ENCODE measurements around the gene OMP. TPM values are rescaled to one million over a fixed set of nuclear protein-coding genes. Genes with fewer than 3 reads are reported as not detected.

Gene OMP
- total and polyA plus RNA-seq, 2 donors (not counting 1 experiment from before 2014, with no cell fraction given) = not detected

DNA sequence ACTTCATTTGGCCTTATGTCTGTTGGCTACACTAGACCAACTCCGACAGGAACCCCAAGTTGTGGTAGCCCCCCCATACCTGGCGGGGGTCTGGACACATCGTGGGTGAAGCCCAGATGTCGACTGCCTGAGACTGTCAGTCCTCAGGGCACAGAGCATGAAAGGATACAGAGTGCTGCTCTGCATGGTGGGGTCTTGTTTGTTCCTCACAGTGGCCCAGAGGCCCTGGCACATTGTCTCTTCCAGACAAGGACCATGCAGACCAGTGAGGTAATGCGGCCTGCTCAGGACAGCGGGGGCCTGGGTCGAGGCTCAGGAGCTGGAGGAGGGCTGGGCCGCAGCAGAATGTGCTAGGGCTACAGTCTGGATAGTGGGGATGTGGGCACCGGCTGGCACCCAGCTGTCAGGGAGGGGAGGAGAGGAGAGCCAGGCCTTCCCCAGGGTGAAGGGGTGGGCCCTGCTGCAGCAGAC lies 21.2 kb upstream of the OMP start:
- H3K4me1 Mint-ChIP-seq = peaks cover 13% of the 10 kb centered on the region
- no peak overlapping the region for H3K9ac ChIP-seq (ENCODE audit: low read length)
- ATAC-seq (ENCODE audit: low read depth) (no peak), DNase-seq (no peak)
- intact Hi-C loops (cut with micrococcal nuclease) = no loop called here
- peaks cover 0 to 5% (median 0%) of the 10 kb centered on the region in 3 donors for H3K9me3 ChIP-seq (ENCODE audit: control extremely low read depth in 1 of 3, control insufficient read depth in 2 of 3, insufficient read depth in 1 of 3, low read length in 2 of 3)
- no peaks in the 10 kb centered on the region for H3K27me3 ChIP-seq (replicated peaks in 1 of 4; ENCODE audit: control extremely low read depth in 1 of 4, control insufficient read depth in 3 of 4, insufficient read depth in 4 of 4, low read length in 3 of 4)
- no peaks in the 10 kb centered on the region for H3K79me2 ChIP-seq (ENCODE audit: control insufficient read depth, insufficient read depth, low read length)
- TF ChIP-seq, protein P1, sequence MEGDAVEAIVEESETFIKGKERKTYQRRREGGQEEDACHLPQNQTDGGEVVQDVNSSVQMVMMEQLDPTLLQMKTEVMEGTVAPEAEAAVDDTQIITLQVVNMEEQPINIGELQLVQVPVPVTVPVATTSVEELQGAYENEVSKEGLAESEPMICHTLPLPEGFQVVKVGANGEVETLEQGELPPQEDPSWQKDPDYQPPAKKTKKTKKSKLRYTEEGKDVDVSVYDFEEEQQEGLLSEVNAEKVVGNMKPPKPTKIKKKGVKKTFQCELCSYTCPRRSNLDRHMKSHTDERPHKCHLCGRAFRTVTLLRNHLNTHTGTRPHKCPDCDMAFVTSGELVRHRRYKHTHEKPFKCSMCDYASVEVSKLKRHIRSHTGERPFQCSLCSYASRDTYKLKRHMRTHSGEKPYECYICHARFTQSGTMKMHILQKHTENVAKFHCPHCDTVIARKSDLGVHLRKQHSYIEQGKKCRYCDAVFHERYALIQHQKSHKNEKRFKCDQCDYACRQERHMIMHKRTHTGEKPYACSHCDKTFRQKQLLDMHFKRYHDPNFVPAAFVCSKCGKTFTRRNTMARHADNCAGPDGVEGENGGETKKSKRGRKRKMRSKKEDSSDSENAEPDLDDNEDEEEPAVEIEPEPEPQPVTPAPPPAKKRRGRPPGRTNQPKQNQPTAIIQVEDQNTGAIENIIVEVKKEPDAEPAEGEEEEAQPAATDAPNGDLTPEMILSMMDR (IDR thresholded peaks at IDR 0.05) = no peak
- TF ChIP-seq EZH2 (IDR thresholded peaks at IDR 0.05; ENCODE audit: borderline replicate concordance, insufficient read depth, low read depth, low read length, poor library complexity, severe bottlenecking) = no peak
- H4K20me1 ChIP-seq (ENCODE audit: control insufficient read depth, insufficient read depth, low read length, poor library complexity, severe bottlenecking) = no peaks in the 10 kb centered on the region
- H3K9me3 Mint-ChIP-seq (ENCODE audit: insufficient read depth) = peaks cover 9% of the 10 kb centered on the region
- no peak overlapping the region for H3K27ac Mint-ChIP-seq
- WGBS (ENCODE audit: insufficient coverage) = 84% methylated on average over 9 of the region's 9 CpGs
- no peak overlapping the region for H2AFZ ChIP-seq (ENCODE audit: insufficient read depth, low read depth, low read length, poor library complexity, severe bottlenecking)
- CTCF ChIA-PET = interaction anchor here (0.7 to 2.6 kb wide), 2 partner anchors 10 to 162 kb away, joined by 3 to 14 read pairs; no protein-coding TSS in a partner anchor
- H3K36me3 ChIP-seq (replicated peaks in 1 of 2; ENCODE audit: control extremely low read depth in 1 of 2, control insufficient read depth in 1 of 2, extremely low read depth in 1 of 2, insufficient read depth in 2 of 2, low read length in 1 of 2) = no peaks in the 10 kb centered on the region
- H3K27ac ChIP-seq (ENCODE audit: low read length in 2 of 2) = no peak overlapping the region
- peaks cover 6 to 16% of the 10 kb centered on the region in 2 donors for H3K4me1 ChIP-seq (ENCODE audit: control insufficient read depth in 2 of 2, insufficient read depth in 2 of 2, low read length in 2 of 2)
- H3K4me3 Mint-ChIP-seq = no peak overlapping the region
- POLR2A ChIA-PET = no interaction called here
- no peak overlapping the region for H3K4me3 ChIP-seq (ENCODE audit: control extremely low read depth in 1 of 5, extremely low read depth in 1 of 5, insufficient read depth in 1 of 5, low read depth in 2 of 5, low read length in 4 of 5)
- H3K27me3 Mint-ChIP-seq = no peaks in the 10 kb centered on the region
- no peak overlapping the region for H3K4me2 ChIP-seq (replicated peaks; ENCODE audit: low read depth, low read length, poor library complexity, severe bottlenecking)

DNA sequence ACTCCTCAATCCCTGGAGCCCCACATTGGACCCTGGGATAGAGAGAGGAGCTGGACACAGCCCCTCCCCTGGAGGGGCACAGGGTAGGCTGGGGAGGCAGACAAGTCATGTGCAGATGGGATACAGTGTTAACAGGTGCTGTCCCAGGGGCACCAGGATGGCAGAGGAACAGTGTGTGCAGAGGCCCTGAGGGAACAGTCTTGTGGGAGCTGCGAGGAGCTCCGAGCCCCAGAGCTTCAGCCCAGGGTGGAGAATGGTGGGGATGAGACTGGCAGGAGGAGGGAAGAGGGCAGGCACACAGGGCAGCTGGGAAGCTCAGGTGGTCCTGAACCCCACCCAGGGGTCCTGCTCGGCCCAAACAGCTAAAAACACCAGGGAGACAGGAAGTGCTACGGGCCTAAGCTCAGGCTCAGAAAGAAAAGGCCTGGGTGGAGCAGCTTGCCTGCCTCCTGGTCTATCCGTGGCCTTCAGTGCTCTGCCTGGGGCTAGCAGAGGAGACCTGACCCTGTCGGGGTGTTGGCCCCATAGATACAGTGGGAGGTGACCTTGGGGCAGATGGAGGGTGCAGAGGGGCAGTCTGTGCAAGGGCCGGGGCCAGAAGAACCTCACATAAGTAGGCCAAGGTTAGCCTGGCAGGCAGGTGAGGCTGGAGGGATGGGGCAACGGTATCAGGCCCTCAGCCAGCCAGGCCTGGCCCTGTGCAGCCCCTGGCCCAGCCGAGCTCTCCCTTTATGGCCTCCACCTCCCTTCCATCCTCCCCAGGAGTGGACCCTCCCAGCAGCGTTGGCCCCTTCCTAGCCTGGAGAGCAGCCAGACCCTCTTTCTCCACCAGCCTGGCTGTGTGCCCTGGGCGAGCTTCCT lies 20.4 kb upstream of the OMP start:
- intact Hi-C loops (cut with micrococcal nuclease) = no loop called here
- Mint-ChIP-seq H3K27me3 (no peaks in the 10 kb centered on the region), H3K4me1 (peaks cover 13% of the 10 kb centered on the region), H3K9me3 (ENCODE audit: insufficient read depth) (peaks cover 9% of the 10 kb centered on the region), H3K4me3 (no peak overlapping the region), H3K27ac (no peak overlapping the region)
- ChIA-PET POLR2A (no interaction called here), CTCF (interaction anchor here (0.7 to 2.6 kb wide), 2 partner anchors 9 to 162 kb away, joined by 3 to 14 read pairs; no protein-coding TSS in a partner anchor)
- WGBS (ENCODE audit: insufficient coverage) = 67% methylated on average over 11 of the region's 11 CpGs
- Histone ChIP-seq H3K27ac (ENCODE audit: low read length in 2 of 2) (no peak overlapping the region), H3K4me3 (ENCODE audit: control extremely low read depth in 1 of 5, extremely low read depth in 1 of 5, insufficient read depth in 1 of 5, low read depth in 2 of 5, low read length in 4 of 5) (no peak overlapping the region), H3K9ac (ENCODE audit: low read length) (no peak overlapping the region), H3K4me2 (replicated peaks; ENCODE audit: low read depth, low read length, poor library complexity, severe bottlenecking) (peak overlapping the region; percentile 18), H3K79me2 (ENCODE audit: control insufficient read depth, insufficient read depth, low read length) (no peaks in the 10 kb centered on the region), H2AFZ (ENCODE audit: insufficient read depth, low read depth, low read length, poor library complexity, severe bottlenecking) (peak overlapping the region; percentile 58), H4K20me1 (ENCODE audit: control insufficient read depth, insufficient read depth, low read length, poor library complexity, severe bottlenecking) (no peaks in the 10 kb centered on the region), H3K36me3 (replicated peaks in 1 of 2; ENCODE audit: control extremely low read depth in 1 of 2, control insufficient read depth in 1 of 2, extremely low read depth in 1 of 2, insufficient read depth in 2 of 2, low read length in 1 of 2) (no peaks in the 10 kb centered on the region), H3K9me3 (ENCODE audit: control extremely low read depth in 1 of 3, control insufficient read depth in 2 of 3, insufficient read depth in 1 of 3, low read length in 2 of 3) (peaks cover 0 to 5% (median 0%) of the 10 kb centered on the region in 3 donors), H3K27me3 (replicated peaks in 1 of 4; ENCODE audit: control extremely low read depth in 1 of 4, control insufficient read depth in 3 of 4, insufficient read depth in 4 of 4, low read length in 3 of 4) (no peaks in the 10 kb centered on the region), H3K4me1 (ENCODE audit: control insufficient read depth in 2 of 2, insufficient read depth in 2 of 2, low read length in 2 of 2) (peaks cover 6 to 16% of the 10 kb centered on the region in 2 donors)
- ATAC-seq (ENCODE audit: low read depth) (no peak), DNase-seq (no peak)
- no peak for TF ChIP-seq EZH2 (IDR thresholded peaks at IDR 0.05; ENCODE audit: borderline replicate concordance, insufficient read depth, low read depth, low read length, poor library complexity, severe bottlenecking)
- TF ChIP-seq, protein P1 (IDR thresholded peaks at IDR 0.05) = no peak
